GM12891 (cell line): ENCODE data around the gene SIX1.

ENCODE experiments used
- DNase-seq: peaks from one replicate; pipeline ENCODE4 v3.0.0; 2011; ENCODE audit warnings: low spot score; ENCODE audit not compliant: insufficient read length
- FAIRE-seq: peaks from 2 replicates; lab custom pipeline; 2011; peaks lifted over from hg19 to GRCh38; lab: Jason Lieb, UNC
- PAX5 ChIP-seq: IDR thresholded peaks from 2 replicates; pipeline ENCODE4 v1.6.1; 2011; ENCODE audit warnings: low read length, moderate library complexity, mild to moderate bottlenecking; ENCODE audit not compliant: insufficient read depth, severe bottlenecking
- POLR2A ChIP-seq: IDR thresholded peaks from 2 replicates; pipeline ENCODE4 v1.6.1; 2011; ENCODE audit warnings: low read depth, low read length, control low read depth
- POLR2AphosphoS5 ChIP-seq: IDR thresholded peaks from 2 replicates; pipeline ENCODE4 v1.6.1; 2011; ENCODE audit warnings: low read depth, low read length, control low read depth
- POU2F2 ChIP-seq: IDR thresholded peaks from 2 replicates; pipeline ENCODE4 v1.6.1; 2011; ENCODE audit warnings: low read depth, mild to moderate bottlenecking, control low read depth, low read length, moderate library complexity
- SPI1 ChIP-seq: IDR thresholded peaks from 2 replicates; pipeline ENCODE4 v1.6.1; 2011; ENCODE audit warnings: low read depth, low read length, control low read depth
- TAF1 ChIP-seq: IDR thresholded peaks from 2 replicates; pipeline ENCODE4 v1.6.1; 2011; ENCODE audit warnings: low read depth, low read length, control low read depth

The SIX1 gene

GRCh38 chr14:60634153-60634552 is 15.1 kb downstream of the SIX1 start:
- no peak for TF ChIP-seq POLR2AphosphoS5
- no peak for TF ChIP-seq POLR2A
- FAIRE-seq, result no peak
- no peak for DNase-seq

- TF ChIP-seq PAX5 (no peak), POU2F2 (no peak), TAF1 (no peak), SPI1 (no peak), POLR2A (no peak), POLR2AphosphoS5 (no peak)
- FAIRE-seq (no peak), DNase-seq (no peak)
Observed at GRCh38 chr14:60632777-60633176, 16.5 kb downstream of the SIX1 start.

DNA sequence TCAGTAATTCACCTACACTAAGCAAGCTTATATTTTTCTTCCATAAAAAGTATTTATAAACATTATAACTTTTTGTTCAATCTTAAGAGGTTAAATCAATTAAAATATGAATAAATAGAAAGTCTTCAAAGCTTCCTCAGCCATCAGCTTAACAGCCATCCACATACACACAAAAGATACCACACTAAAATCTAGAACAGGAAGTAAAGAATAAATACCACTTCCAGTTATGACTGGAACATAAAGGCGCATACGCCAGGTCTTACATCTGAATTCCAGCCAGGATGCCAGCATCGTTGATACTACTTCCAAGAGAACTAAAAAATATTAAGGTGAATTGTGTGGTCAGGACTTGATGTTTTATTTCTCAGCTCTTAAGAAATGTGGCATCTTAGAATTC is 17.0 kb downstream of the SIX1 start:
- DNase-seq (no peak), FAIRE-seq (no peak)
- TF ChIP-seq TAF1 (no peak), POLR2A (no peak), PAX5 (no peak), SPI1 (no peak), POU2F2 (no peak), POLR2AphosphoS5 (no peak)

- DNase-seq (no peak), FAIRE-seq (no peak)
- no peak for TF ChIP-seq SPI1
- no peak for TF ChIP-seq POLR2AphosphoS5
- no peak for TF ChIP-seq POU2F2
Observed at GRCh38 chr14:60631842-60632241, 17.4 kb downstream of the SIX1 start.

DNA sequence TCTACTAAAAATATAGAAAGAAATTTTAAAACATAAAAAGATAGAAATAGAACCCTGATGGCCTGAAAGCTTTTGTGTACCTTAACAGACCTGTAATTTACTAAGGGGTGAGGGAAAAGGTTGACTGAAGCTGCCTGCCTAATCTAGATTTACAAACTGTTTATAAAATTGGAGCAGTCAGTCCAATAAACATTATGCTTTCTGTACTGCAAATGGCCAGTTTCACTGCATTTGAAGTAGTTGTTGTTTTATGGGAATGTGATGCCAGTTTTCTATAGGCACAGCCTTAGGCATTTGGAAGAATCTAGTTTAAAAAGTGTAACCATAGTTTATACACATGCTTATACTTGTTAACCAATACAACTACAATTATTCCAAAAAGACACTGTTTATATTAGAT is 19.1 kb downstream of the SIX1 start:
- FAIRE-seq (no peak), DNase-seq (no peak)
- TF ChIP-seq SPI1 (no peak), TAF1 (no peak), POLR2A (no peak), PAX5 (no peak), POLR2AphosphoS5 (no peak), POU2F2 (no peak)

GRCh38 chr14:60628892-60629291 is 20.4 kb downstream of the SIX1 start:
- TF ChIP-seq SPI1, result no peak
- TF ChIP-seq POU2F2, result no peak
- no peak for TF ChIP-seq POLR2AphosphoS5
- DNase-seq (no peak), FAIRE-seq (no peak)

- FAIRE-seq (no peak), DNase-seq (no peak)
Observed at GRCh38 chr14:60622917-60623257, 26.4 kb downstream of the SIX1 start.

GRCh38 chr14:60622210-60622916 is 26.9 kb downstream of the SIX1 start:
- FAIRE-seq (no peak), DNase-seq (no peak)
- no peak for TF ChIP-seq SPI1
- TF ChIP-seq PAX5, result no peak
- TF ChIP-seq POU2F2, result no peak
- TF ChIP-seq POLR2A, result no peak
- TF ChIP-seq TAF1, result no peak
- no peak for TF ChIP-seq POLR2AphosphoS5

More at GRCh38 chr14:60622917-60623257, 26.4 kb downstream of the SIX1 start:
- TF ChIP-seq TAF1, result no peak
- no peak for TF ChIP-seq POU2F2
- no peak for TF ChIP-seq POLR2AphosphoS5
- TF ChIP-seq SPI1, result no peak
- TF ChIP-seq PAX5, result no peak
- no peak for TF ChIP-seq POLR2A

- DNase-seq (no peak), FAIRE-seq (no peak)
- TF ChIP-seq POLR2AphosphoS5, result no peak
- no peak for TF ChIP-seq POLR2A
- TF ChIP-seq SPI1, result no peak
- no peak for TF ChIP-seq POU2F2
- TF ChIP-seq TAF1, result no peak
- TF ChIP-seq PAX5, result no peak
Observed at GRCh38 chr14:60621386-60621785, 27.9 kb downstream of the SIX1 start.

DNA sequence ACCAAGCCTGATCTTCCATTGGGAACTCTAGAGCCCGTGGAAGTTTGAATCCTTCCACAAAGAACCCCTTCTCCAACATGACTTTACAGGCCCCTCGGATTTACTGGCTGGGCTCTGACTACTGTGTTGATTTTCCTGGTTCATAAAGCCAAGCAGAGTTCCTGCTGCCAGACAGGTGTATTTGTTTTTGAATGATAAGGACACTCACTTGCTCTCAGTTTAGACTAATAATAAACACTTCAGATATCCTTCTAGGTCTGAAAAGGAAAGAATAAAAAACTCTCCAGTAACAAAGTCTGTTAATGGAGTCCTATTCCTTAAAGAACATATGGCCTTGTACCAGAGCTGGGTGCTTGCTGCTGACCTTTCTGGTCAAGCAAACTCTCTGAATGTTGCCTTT is 31.0 kb downstream of the SIX1 start:
- no peak for FAIRE-seq

More for the DNA sequence above, 31.0 kb downstream of the SIX1 start:
- no peak for DNase-seq
- no peak for TF ChIP-seq PAX5
- TF ChIP-seq POU2F2, result no peak
- no peak for TF ChIP-seq POLR2AphosphoS5
- no peak for TF ChIP-seq SPI1
- no peak for TF ChIP-seq POLR2A
- TF ChIP-seq TAF1, result no peak
